AG10803 (cell line): ENCODE measurements around the gene MALAT1.

Experiments used
- DNase-seq: peaks from one replicate; pipeline ENCODE4 v3.0.0; 2010; ENCODE audit warnings: low read depth
- H3K4me3 ChIP-seq: 2 replicates; pipeline ENCODE4 v1.5.1; 2011; ENCODE audit warnings: mild to moderate bottlenecking, low read length, control low read depth
- CTCF ChIP-seq: conservative IDR thresholded peaks from 2 replicates; pipeline ENCODE4 v1.5.1; 2011; ENCODE audit warnings: mild to moderate bottlenecking, low read length, control low read depth, inconsistent platforms

Gene MALAT1

GRCh38 chr11:65538232-65538914 lies 39.5 kb downstream of the MALAT1 start:
- H3K4me3 ChIP-seq, result no peak overlapping the region
- no peak for TF ChIP-seq CTCF
- no peak for DNase-seq

- TF ChIP-seq CTCF, result no peak
- H3K4me3 ChIP-seq, result no peak overlapping the region
- DNase-seq, result no peak
These were observed 40.3 kb downstream of the MALAT1 start for GRCh38 chr11:65538915-65539743.

GRCh38 chr11:65539744-65540289 lies 41.0 kb downstream of the MALAT1 start:
- peak overlapping the region; percentile 59 for H3K4me3 ChIP-seq
- TF ChIP-seq CTCF, result no peak
- no peak for DNase-seq

GRCh38 chr11:65540290-65541092 lies 41.6 kb downstream of the MALAT1 start:
- H3K4me3 ChIP-seq, result peak overlapping the region; percentile 60
- peak; percentile 73 for TF ChIP-seq CTCF
- peak; percentile 85 for DNase-seq

GRCh38 chr11:65541093-65541982 lies 42.5 kb downstream of the MALAT1 start:
- H3K4me3 ChIP-seq, result peak overlapping the region; percentile 60
- no peak for DNase-seq
- no peak for TF ChIP-seq CTCF

- H3K4me3 ChIP-seq, result no peak overlapping the region
- no peak for TF ChIP-seq CTCF
- DNase-seq, result no peak
These were observed 44.0 kb downstream of the MALAT1 start for GRCh38 chr11:65542738-65543390.
